GM20000 (cell line): Measurements from ENCODE around the gene ADCY3.

Experiments
- DNase-seq: peaks from one replicate; pipeline ENCODE4 v3.0.0; 2012; ENCODE audit warnings: low spot score
- TF ChIP-seq, protein P1 (sequence below): IDR thresholded peaks from 2 replicates; pipeline ENCODE4 v1.5.1; 2012; ENCODE audit warnings: mild to moderate bottlenecking, control low read depth; ENCODE audit errors: extremely low read depth, missing control alignments

Gene ADCY3

GRCh38 chr2:24779116-24779515 lies 140.9 kb downstream of the ADCY3 start:
- TF ChIP-seq, protein P1, sequence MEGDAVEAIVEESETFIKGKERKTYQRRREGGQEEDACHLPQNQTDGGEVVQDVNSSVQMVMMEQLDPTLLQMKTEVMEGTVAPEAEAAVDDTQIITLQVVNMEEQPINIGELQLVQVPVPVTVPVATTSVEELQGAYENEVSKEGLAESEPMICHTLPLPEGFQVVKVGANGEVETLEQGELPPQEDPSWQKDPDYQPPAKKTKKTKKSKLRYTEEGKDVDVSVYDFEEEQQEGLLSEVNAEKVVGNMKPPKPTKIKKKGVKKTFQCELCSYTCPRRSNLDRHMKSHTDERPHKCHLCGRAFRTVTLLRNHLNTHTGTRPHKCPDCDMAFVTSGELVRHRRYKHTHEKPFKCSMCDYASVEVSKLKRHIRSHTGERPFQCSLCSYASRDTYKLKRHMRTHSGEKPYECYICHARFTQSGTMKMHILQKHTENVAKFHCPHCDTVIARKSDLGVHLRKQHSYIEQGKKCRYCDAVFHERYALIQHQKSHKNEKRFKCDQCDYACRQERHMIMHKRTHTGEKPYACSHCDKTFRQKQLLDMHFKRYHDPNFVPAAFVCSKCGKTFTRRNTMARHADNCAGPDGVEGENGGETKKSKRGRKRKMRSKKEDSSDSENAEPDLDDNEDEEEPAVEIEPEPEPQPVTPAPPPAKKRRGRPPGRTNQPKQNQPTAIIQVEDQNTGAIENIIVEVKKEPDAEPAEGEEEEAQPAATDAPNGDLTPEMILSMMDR: no peak
- no peak for DNase-seq

- TF ChIP-seq, protein P1: no peak
- DNase-seq: no peak
Measured at GRCh38 chr2:24774373-24774772, 145.7 kb downstream of the ADCY3 start.

DNA sequence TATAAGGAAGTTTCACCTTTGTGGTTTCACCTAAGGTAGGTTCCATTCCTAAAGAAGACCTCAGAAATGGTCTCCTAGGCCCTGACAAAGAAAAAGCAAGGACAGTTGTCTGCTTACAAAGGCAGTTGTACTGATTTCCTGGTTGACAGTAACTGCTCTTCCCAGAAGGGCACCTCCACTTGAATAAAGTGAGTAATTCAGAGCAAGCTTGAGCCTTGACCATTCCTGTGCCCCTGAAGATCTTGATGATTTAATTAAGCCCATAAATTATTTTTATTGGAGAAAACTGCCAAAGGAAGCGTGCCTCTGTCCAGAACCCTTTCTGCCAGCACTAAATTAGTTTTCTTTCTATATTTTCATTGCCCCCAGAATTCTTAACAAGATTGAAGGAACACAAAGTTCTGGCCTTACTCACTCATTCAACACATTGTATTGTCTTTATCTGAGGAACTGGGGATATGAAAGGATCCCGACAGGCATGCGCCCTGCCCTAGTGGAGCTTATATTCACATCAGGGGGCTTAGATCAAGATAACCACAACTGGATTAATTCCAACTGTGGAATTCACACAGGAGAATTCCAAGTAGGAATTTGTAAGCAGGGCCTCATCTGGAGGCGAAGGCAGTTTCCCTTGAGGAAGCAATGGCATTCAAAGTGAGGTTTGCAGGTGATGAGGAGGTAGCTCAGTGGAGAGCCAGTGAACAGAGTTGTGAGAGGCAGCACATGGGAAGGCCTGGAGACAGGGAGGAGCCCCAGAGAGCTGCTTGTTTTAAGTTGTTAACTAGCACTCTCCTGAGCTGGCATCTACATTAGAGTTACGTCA lies 148.1 kb downstream of the ADCY3 start:
- DNase-seq: no peak

DNA sequence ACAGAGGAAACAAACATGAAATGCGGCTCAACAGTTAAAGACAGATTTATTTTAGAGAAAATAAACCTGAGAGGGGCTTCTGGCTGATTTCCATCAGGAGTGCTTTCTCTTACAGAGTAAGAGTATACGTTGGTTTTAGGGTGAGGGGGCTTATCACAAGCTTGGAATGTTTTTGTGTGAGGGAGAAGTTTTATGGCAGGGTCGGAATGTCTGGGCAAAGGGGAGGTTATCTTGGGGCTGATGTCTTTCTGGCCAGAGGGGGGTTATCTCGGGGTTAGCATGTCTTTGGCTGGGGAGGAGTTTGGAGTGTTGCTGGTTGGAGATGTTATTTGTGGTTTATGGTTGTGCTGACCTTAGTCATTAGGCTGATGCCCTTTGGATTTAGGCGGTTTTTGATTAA lies 149.0 kb downstream of the ADCY3 start:
- TF ChIP-seq, protein P1: no peak
- DNase-seq: no peak

More for the DNA sequence above, 148.1 kb downstream of the ADCY3 start:
- TF ChIP-seq, protein P1: no peak
